GM13977 (cell line): ENCODE data around the gene IL2RA.

Experiments
- DNase-seq: peaks from one replicate; pipeline ENCODE4 v3.0.0; 2012; ENCODE audit warnings: low spot score
- CTCF ChIP-seq: IDR thresholded peaks from 2 replicates; pipeline ENCODE4 v1.5.1; 2012; ENCODE audit warnings: mild to moderate bottlenecking, control low read depth; ENCODE audit not compliant: insufficient read depth; ENCODE audit errors: extremely low read depth, missing control alignments
- in situ Hi-C: fragments of 300-500 bp; cut with MboI; formaldehyde crosslinking; loops from one replicate; pipeline ENCODE4 v1.12.0; 2022; ENCODE audit warnings: low sequenced_read_pairs, low pct_unique_long_range_greater_than_20kb, mixed read lengths, inconsistent platforms; ENCODE audit not compliant: unreplicated experiment

Gene IL2RA

GRCh38 chr10:5999440-6000165 is 62.6 kb downstream of the IL2RA start:
- in situ Hi-C loops = no loop called here
- DNase-seq = no peak

DNA sequence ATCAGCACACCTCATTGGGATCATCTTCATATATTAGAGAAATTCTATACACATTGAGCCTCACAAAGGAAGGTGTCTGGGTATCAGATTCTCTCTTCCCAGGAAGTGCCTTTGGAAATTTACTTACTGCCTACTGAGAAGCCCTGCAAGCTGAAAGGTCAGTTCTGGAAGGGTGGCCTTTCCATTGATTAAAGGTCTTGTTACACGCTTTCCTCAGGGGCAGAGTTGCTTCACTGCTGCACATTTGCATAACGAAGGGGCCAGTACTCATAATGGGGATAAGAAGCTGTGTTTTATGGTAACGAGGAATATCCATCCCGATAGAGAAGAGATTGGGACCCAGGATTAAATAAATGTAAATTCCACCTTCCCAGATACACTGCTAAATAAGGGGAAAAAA is 65.5 kb downstream of the IL2RA start:
- no peak for TF ChIP-seq CTCF
- in situ Hi-C loops = no loop called here
- no peak for DNase-seq

More at GRCh38 chr10:5999440-6000165, 62.6 kb downstream of the IL2RA start:
- TF ChIP-seq CTCF = no peak

DNA sequence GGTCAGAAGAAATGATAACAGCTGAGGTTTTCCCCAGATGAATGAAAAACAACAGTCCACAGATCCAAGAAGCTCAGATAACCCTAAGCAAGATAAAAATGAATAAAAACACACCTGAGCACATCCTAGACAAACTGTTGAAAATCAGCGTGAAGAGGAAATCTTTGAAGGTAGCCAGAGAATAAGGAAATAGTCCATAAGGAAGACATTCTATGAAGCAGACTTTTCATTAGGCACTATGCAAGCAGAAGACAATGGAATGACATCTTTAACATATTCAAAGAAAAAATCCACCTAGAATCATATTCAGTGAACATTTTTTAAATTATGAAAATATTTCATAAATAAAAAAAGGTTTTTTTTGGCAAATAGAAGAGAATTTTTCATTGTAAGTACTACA is 69.8 kb downstream of the IL2RA start:
- no peak for TF ChIP-seq CTCF
- in situ Hi-C loops = no loop called here
- DNase-seq = no peak

DNA sequence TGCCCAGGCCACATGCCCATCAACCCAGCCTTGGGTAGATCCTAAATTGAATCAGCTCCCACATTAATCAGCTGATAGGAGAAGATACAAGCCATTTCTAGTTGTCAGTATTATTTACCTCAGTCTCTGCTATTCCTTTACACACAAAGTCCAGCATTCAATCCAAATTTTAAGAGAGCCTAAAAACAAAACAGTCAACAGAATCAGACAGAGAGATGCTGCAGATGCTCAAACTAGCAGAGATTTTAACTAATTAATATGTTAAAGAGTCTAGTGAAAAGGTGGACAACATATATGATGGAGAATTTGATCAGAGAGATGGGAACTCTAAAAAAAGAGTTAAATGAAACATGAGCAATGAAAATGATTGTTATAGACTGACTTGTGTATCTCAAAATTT is 70.5 kb downstream of the IL2RA start:
- in situ Hi-C loops = no loop called here
- no peak for DNase-seq

DNA sequence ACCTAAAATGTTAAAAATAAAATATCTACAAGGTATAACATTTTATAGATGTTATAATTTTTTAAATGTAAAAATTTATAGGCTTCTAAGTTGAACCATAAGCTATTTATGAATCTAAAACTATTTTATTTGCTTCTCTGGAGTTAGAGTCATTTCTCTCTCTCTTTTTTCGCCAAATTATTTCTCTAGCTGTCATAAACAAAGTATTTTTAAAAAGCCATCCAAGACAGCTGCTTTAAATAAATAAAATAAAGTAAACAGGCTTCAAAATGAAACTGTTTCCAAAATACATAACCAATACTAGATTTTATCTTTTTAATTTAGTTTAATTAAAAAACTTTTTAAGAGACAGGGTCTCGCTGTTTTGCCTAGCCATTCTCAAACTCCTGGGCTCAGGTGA is 72.4 kb downstream of the IL2RA start:
- DNase-seq = no peak
- in situ Hi-C loops = no loop called here
- no peak for TF ChIP-seq CTCF

More for the DNA sequence above, 70.5 kb downstream of the IL2RA start:
- TF ChIP-seq CTCF = no peak

DNA sequence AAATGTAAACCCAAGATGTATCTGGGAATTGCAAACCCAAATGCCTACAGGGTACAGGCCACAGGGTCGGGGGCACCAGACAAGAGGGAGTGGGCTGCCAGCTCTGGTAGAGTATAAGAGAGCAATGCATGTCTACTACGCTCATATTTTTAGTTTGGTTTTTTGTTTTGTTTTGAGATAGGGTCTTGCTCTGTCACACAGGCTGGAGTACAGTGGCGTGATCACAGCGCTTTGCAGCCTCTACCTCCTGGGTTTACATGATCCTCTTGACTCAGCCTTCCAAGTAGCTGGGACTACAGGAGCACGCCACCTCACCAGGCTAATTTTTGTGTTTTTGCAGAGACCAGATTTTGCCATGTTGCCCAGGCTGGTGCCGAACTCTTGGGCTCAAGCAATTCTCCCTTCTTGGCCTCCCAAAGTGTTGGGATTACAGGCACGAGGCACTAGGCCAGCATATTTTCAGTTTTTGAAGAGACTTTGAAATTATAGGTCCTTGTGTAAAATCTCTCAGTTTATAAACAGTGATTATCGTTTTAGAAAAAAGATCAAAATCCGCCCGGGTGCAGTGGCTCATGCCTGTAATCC is 73.7 kb downstream of the IL2RA start:
- TF ChIP-seq CTCF = no peak
- no peak for DNase-seq
- in situ Hi-C loops = no loop called here
